Inflammatory macrophage (primary cell): ENCODE measurements around the gene C14orf119.
"Not testable (repeated sequence)": the region's sequence is repeated elsewhere in the genome, so short reads cannot be mapped to it uniquely, and the experiment has no call there.

Source experiments
- DNase-seq, 2 donors: peaks; one replicate each; pipeline ENCODE4 v3.0.0-alpha.2; 2020 to 2022

C14orf119 gene

GRCh38 chr14:23089498-23090253, 5.6 kb upstream of the C14orf119 start:
- DNase-seq: no peak

- DNase-seq: no peak
These were observed 5.1 kb upstream of the C14orf119 start for GRCh38 chr14:23090254-23090636.

GRCh38 chr14:23091294-23092225, 3.7 kb upstream of the C14orf119 start:
- no peak for DNase-seq

GRCh38 chr14:23093104-23093503, 2.2 kb upstream of the C14orf119 start:
- no peak for DNase-seq

DNA sequence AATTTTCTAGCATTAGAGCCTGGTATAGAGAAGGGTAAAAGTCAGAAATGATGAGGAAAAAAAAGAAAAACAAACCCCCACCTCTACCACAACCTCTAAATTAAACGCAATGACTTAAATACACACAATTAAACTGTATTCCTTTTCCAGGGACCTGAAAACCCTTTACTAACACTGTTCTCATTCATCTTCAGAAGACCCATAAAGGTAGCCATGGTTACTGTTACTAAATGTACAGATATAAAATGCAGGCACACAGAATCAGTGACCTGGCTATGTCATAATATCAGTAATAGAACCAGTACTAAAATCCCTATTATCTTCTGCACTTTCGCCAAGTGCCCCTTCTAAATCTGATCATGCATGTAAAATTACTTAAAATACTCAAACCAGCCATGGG, 1.8 kb upstream of the C14orf119 start:
- DNase-seq: no peak

DNA sequence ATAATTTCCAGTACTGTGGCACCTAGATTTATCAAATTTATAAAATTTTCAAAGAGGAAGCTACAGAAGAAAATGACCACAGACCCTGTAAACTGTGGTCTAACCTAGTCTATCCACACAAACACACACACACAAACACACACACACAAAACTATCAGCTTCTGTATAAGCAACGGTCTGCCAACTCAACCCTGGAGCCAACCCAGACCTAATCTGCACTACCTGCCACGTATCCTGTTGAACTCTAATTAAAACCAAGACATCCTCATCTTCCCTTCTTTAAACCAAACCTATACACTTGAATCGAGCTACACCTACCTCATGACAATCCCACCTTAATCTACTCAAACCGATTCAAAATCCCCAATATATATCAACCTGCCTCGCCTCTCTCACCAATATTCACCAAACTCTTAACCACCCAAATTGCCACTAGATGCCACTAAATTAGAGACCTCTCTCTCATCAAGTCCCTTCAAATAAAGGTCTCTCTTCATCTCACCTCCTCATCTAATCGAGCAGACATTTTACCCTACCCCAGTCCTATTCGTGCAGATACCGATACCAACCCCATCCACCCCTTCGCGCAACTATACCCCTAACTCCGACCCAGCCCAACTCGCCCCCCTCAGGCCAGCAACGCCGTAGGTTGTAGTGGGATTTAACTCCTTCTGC, 1.2 kb upstream of the C14orf119 start:
- DNase-seq: no peak

DNA sequence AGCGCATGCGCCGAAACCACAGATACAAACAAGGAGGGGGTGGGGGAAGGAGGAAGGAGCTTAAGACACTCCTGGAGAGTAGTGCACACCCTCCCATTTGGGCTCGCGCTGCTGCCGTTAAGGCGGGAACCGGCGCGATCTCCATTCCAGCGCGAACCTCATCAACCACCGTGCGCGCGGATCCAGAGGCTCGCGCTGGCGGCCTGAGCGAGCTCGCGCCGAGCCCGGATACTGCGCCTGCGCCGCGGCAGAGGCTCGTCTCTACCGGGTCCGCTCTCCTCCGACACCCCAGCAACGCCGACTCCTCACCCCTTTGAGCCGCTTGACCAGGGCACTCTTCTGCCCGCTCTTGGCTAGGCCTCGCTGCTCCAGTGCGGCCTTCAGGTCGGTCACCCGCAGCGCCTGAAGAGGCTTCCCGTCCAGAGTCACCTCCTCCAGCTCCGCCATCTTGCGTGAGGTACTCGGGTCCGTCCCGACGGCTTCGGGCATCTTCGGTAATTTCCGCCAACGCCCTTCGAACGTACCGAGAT, 574 bp upstream of the C14orf119 start, which contains the start of gene ACIN1:
Gene ACIN1 (minus strand): TSS at position 471 of the 530 bp plus-strand sequence. CDS start 24 bp downstream, at position 447.
- peak; percentile 75 to 81 for DNase-seq

- no peak for DNase-seq
These were observed 2.5 kb downstream of the C14orf119 start for GRCh38 chr14:23097786-23098185.

DNA sequence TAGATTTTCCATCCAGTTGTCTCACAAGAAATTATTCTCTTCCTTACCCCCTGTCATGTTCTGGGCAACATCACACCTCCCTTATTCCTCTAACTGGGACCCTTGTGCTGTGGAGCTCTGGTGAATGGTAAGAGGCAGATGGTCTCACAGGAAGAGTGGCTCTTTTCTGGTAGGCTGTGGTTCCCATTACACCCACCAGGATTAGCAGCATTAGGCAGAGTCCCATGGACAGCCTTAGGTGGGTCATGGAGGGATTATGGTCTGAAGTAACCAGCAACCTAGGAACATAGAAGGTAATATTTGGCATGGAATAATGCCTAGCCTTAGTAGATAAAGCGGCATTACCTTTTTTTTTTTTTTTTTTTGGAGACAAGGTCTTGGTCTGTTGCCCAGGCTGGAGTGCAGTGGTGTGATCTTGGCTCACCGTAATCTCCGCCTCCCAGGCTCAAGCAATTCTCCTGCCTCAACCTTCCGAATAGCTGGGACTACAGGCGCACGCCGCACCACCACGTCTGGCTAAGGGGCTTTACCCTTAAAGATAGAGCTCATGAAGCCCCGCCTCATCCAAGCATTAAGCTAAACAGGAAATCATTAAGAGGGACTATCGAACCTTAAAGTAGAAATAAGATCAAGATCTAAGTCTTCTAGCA, 4.0 kb downstream of the C14orf119 start:
- no peak for DNase-seq

DNA sequence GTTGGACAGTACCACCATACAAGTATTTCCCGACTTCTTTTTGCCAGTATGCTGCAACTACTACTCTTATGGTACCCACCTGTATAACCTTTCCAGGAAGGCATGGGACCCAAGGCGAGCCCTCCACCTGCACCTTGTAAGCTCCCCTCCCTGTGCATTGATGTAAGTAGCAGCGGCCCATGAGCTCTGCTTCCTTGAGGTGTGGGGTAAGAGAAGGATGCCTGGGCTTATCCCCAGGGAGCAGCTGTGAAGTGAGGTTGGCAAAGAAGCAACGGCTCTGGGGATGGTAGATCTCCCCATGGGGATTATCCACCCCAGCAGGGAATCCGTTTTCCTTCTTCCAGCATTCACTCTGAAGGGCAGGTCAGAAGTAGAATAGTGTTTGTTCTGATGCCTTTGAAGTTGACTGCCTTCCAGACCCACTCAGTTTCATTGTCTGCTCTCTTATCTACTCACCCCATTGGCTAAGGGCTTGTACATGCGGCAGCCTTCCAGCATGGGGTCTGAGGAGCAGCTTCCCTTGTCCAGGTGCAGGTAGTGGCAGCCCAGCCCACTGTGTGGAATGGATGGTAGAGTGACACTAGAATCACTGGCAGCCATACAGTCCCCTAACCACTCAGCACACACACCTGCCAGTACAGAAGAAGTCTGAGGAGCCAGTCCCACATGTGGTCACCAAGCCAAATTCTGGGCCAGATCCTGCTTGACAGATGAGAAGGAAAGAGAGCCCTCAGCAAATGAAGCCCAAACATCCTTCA, 6.1 kb downstream of the C14orf119 start:
- no peak for DNase-seq

- DNase-seq: no peak
These were observed 6.8 kb downstream of the C14orf119 start for GRCh38 chr14:23101986-23102625.

GRCh38 chr14:23102801-23103200, 7.5 kb downstream of the C14orf119 start:
- DNase-seq: no peak

DNA sequence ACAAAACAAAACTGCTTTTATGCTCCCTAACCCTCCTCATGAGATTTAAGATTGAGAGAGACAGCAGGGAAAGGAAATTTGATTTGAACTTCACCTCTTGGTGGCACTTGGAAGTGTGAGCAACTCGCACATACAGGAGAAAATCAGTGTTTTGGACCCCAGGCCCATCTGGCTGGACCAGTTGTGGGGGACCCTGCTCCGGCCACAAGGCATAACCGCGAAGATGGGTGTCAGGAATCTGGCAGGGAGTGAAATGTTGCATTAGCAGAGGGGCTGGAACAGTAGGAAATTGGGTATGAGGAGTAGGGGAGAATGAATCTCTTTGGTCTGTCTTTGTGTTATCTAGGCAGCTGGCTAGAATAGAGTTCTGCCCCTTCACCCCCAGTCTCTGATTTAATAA, 8.3 kb downstream of the C14orf119 start:
- DNase-seq: no peak

DNA sequence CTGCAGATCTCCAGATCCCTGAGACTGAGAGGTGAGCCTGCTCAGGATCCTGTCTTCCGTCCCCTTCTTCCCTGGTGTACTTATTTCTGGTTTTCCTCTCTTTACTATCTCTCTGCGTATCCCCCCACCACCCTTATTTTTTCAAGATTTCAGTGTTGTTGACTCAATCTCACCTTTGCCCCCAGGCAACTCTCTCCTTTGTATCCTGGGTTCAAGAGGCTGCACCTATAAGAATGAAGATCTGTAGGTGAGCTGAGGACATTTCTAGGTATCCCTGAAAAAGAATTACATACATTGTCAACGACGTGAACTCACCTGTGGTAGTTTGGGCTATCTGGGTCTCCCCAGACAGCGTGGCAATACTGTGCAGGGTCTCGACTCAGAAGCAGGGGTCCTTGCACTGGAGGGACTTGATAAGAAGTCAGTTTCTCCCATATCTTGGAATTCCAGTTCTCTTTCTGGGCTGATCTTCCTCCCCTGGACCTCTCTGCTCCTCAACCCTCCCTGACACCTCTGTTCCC, 8.8 kb downstream of the C14orf119 start:
- DNase-seq: no peak

DNA sequence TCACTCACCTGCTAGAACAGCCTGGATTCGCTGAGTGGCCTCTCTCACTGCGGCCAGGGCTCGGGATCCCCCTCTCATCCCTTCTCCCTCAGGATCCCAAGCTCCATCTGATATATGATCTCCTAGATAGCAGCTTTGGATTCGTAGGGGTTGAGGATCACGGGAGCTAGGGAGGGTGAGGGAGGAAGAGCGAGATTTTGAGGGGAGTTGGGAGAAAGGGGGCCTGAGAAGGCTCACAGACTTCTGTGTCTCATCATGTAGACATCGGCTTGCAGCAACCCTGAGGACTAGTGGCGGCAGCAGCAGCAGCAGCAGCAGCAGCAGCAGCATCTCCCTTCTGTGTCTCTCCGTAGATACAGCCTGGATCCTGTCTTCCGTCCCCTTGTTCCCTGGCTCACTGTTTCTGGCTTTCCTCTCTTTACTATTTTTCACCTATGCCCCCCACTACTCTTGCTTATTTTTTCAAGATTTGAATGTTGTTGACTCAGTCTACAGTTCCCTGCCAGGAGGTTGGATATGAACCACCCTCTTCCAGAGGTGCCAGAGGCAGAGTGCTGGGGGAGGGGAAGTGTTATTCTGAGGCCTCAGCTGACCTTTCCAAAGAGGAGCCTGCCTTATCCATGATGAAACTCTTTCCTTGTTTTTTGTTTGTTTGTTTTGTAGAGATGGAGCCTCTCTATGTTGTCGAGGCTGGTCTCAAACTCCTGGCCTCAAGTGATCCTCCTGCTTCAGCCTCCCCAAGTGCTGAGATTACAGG, 9.5 kb downstream of the C14orf119 start, which contains the start of gene CIROP:
Gene CIROP (minus strand): TSS at position 399 of the 757 bp plus-strand sequence. CDS start 69 bp downstream, at position 330.
- DNase-seq: no peak

- DNase-seq: no peak
These were observed 10.1 kb downstream of the C14orf119 start for GRCh38 chr14:23105348-23105824.

DNA sequence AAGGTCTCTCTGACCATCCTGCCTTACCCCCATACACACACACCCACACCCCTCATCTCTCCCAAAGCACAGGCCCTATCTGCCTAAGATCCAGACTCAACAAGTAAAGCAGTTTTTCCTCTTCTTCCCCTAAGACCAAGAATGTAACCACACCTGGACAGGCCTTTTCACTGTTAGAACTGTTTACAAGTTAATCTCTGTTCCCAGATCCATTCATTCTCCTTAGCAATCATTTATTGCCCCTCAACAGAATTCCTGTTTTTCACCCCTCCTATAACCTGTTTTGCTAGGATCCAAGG, 11.4 kb downstream of the C14orf119 start:
- DNase-seq: no peak

DNA sequence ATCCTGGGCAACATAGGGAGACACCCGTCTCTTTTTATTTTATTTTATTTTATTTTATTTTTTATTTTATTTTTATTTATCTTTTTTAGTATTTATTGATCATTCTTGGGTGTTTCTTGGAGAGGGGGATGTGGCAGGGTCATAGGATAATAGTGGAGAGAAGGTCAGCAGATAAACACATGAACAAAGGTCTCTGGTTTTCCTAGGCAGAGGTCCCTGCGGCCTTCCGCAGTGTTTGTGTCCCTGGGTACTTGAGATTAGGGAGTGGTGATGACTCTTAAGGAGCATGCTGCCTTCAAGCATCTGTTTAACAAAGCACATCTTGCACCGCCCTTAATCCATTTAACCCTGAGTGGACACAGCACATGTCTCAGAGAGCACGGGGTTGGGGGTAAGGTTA, 12.3 kb downstream of the C14orf119 start:
- not testable (repeated sequence) for DNase-seq

- DNase-seq: not testable (repeated sequence)
These were observed 12.9 kb downstream of the C14orf119 start for GRCh38 chr14:23108169-23108568.

- no peak for DNase-seq
These were observed 14.5 kb downstream of the C14orf119 start for GRCh38 chr14:23109769-23110168.
